Adrenal gland (tissue), 12 donors: ENCODE data around the gene PARD3B. TPM values are rescaled to one million over a fixed set of nuclear protein-coding genes. Genes with fewer than 3 reads are reported as not detected.

Experiments used
- DNase-seq, 7 donors: peaks; one replicate each; pipeline ENCODE4 v3.0.0-alpha.2; 2019 to 2020
- H3K27ac ChIP-seq, 5 donors: fragments of 200-600 bp; sonication (generic) in 4 of 5; 1 replicate in 3 of 5; 2 replicates in 2 of 5; pipeline versions ENCODE4 v1.5.1 to v1.8.0; 2016 to 2020; ENCODE audit warnings: mild to moderate bottlenecking in 1 of 5
- H3K27me3 ChIP-seq: fragments of 200-600 bp; 2 replicates; pipeline ENCODE4 v1.8.0; 2021
- H3K36me3 ChIP-seq, 2 donors: fragments of 200-600 bp; replicated peaks in 1 of 2; 1 replicate in 1 of 2; 2 replicates in 1 of 2; pipeline versions ENCODE4 v1.5.1 to v1.8.0; 2018 to 2022
- H3K4me1 ChIP-seq, 2 donors: fragments of 200-600 bp; replicated peaks in 1 of 2; 1 replicate in 1 of 2; 2 replicates in 1 of 2; pipeline versions ENCODE4 v1.5.1 to v1.8.0; 2018 to 2021
- H3K4me3 ChIP-seq, 4 donors: fragments of 200-600 bp; sonication (generic) in 3 of 4; one replicate each; pipeline ENCODE4 v1.5.1; 2016 to 2018
- H3K9me3 ChIP-seq, 3 donors: fragments of 200-600 bp; sonication (generic) in 1 of 3; replicated peaks in 1 of 3; 1 replicate in 2 of 3; 2 replicates in 1 of 3; pipeline versions ENCODE4 v1.5.1 to v1.8.0; 2016 to 2021
- CTCF ChIP-seq, 6 experiments: fragments of 450-650 bp in 4 of 6; fragments of 200-600 bp in 2 of 6; sonication (generic) in 1 of 6; IDR thresholded peaks; 1 replicate in 5 of 6; 2 replicates in 1 of 6; pipeline versions ENCODE4 v1.5.1 to v1.8.0; 2016 to 2021; ENCODE audit warnings: antibody characterized with exemption in 6 of 6, mild to moderate bottlenecking in 2 of 6, moderate library complexity in 1 of 6
- POLR2A ChIP-seq, 2 donors: fragments of 450-650 bp; IDR thresholded peaks; one replicate each; pipeline ENCODE4 v1.6.1; 2017; ENCODE audit warnings: antibody characterized with exemption in 2 of 2, mild to moderate bottlenecking in 2 of 2, moderate library complexity in 1 of 2
- WGBS, 4 donors: extraction: QIAGEN DNeasy Blood & Tissue Kit in 2 of 4; methylation state at CpG; one replicate each; pipeline versions ENCODE4 v1.1.5 to v1.1.7; 2013 to 2017; 5-methylcytosine and 5-hydroxymethylcytosine counted together
- intact Hi-C, 2 donors: fragments of 100-400 bp; cut with DNase I; formaldehyde crosslinking; loops; one replicate each; pipeline versions ENCODE4 v1.14.1 to v1.15.0; 2022 to 2023
- polyA plus RNA-seq, 3 donors: library from polyadenylated mRNA; stranded (reverse); fragments of 200-250 nt in 2 of 3; fragments of 350-450 nt in 1 of 3; fragmentation: Illumina TruSeq in 1 of 3; extraction: RNeasy Lipid Tissue Mini Kit (QIAGEN cat#74804) in 1 of 3; gene quantifications; one replicate each; pipeline ENCODE4 v1.2.3, GENCODE V29; 2013 to 2014
- total RNA-seq, 9 donors: library from RNA; depleted of rRNA in 4 of 9; stranded (reverse); fragments of >200 nt in 4 of 9; fragments of 120-200 nt in 1 of 9; fragmentation: NEBNext Ultra II Directional in 1 of 9; extraction: Animal tissue kit (Norgen Biotek cat#: 25700) in 1 of 9; gene quantifications; one replicate each; pipeline versions ENCODE4 v1.1.0 to v1.2.4, GENCODE V29; 2013 to 2023
- donor health status: healthy with polysubstance abuse.
- donor health status: Bipolar disorder and iron deficiency.
- donor health status: DM: yes; HTN: yes; CAD: no.
- donor health status: DM: no; HTN: no; CAD: no.
- donor health status: DM: no; HTN: no; CAD: no.
- donor health status: DM: yes; HTN: yes; CAD: no.

The PARD3B gene
- total and polyA plus RNA-seq, 12 donors = 1.9 to 20.4 (median 9.5) TPM

GRCh38 chr2:204748286-204748685 lies 203.0 kb downstream of the PARD3B start:
- Histone ChIP-seq H3K27me3 (no peaks in the 10 kb centered on the region), H3K4me3 (no peak overlapping the region), H3K4me1 (peaks cover 0 to 10% of the 10 kb centered on the region in 2 donors), H3K36me3 (no peaks in the 10 kb centered on the region), H3K9me3 (no peaks in the 10 kb centered on the region), H3K27ac (no peak overlapping the region)
- intact Hi-C loops = no loop called here
- TF ChIP-seq POLR2A (IDR thresholded peaks at IDR 0.05) = no peak
- no peak for TF ChIP-seq CTCF (IDR thresholded peaks at IDR 0.05)
- DNase-seq = no peak
- WGBS, 4 donors = 70 to 85% (median 73%) methylated on average over 2 of the region's 2 CpGs

- TF ChIP-seq CTCF (IDR thresholded peaks at IDR 0.05) = no peak
- TF ChIP-seq POLR2A (IDR thresholded peaks at IDR 0.05) = no peak
- H3K36me3 ChIP-seq = no peaks in the 10 kb centered on the region
- 51 to 70% (median 59%) methylated on average over 3 of the region's 3 CpGs for WGBS, 4 donors
- no peak for DNase-seq
- no peak overlapping the region for H3K27ac ChIP-seq
- H3K27me3 ChIP-seq = no peaks in the 10 kb centered on the region
- H3K9me3 ChIP-seq = no peaks in the 10 kb centered on the region
- no peak overlapping the region for H3K4me3 ChIP-seq
- intact Hi-C loops = no loop called here
- peaks cover 0 to 10% of the 10 kb centered on the region in 2 donors for H3K4me1 ChIP-seq
Measured at GRCh38 chr2:204749319-204749718, 204.0 kb downstream of the PARD3B start.

- no peak for DNase-seq
- Histone ChIP-seq H3K27ac (no peak overlapping the region), H3K27me3 (no peaks in the 10 kb centered on the region), H3K4me3 (no peak overlapping the region), H3K4me1 (peaks cover 0 to 10% of the 10 kb centered on the region in 2 donors), H3K9me3 (no peaks in the 10 kb centered on the region), H3K36me3 (no peaks in the 10 kb centered on the region)
- 82 to 89% (median 83%) methylated on average over 4 to 5 of the region's 5 CpGs for WGBS, 4 donors
- intact Hi-C loops = no loop called here
- TF ChIP-seq CTCF (IDR thresholded peaks at IDR 0.05) = no peak
- no peak for TF ChIP-seq POLR2A (IDR thresholded peaks at IDR 0.05)
Measured at GRCh38 chr2:204750389-204750788, 205.1 kb downstream of the PARD3B start.

GRCh38 chr2:204751472-204751871 lies 206.2 kb downstream of the PARD3B start:
- H3K27me3 ChIP-seq = no peaks in the 10 kb centered on the region
- intact Hi-C loops = no loop called here
- H3K27ac ChIP-seq = no peak overlapping the region
- peaks cover 0 to 10% of the 10 kb centered on the region in 2 donors for H3K4me1 ChIP-seq
- H3K36me3 ChIP-seq = no peaks in the 10 kb centered on the region
- no peak for DNase-seq
- no peak overlapping the region for H3K4me3 ChIP-seq
- TF ChIP-seq CTCF (IDR thresholded peaks at IDR 0.05) = no peak
- no peak for TF ChIP-seq POLR2A (IDR thresholded peaks at IDR 0.05)
- H3K9me3 ChIP-seq = no peaks in the 10 kb centered on the region
